Activated CD8-positive, alpha-beta T cell treated with anti-CD3 and anti-CD28 coated beads for 36 hours (primary cell): Measurements from ENCODE around the gene POLR1B. TPM values are rescaled to one million over a fixed set of nuclear protein-coding genes. Genes with fewer than 3 reads are reported as not detected.
"Not testable (repeated sequence)": the region's sequence is repeated elsewhere in the genome, so short reads cannot be mapped to it uniquely, and the experiment has no call there.

ENCODE experiments used
- ATAC-seq: fragments of 200-7000 bp; cut with Tn5 transposase; one replicate; pipeline ENCODE4 v1.10.0; 2021; ENCODE audit warnings: mild to moderate bottlenecking, moderate library complexity
- CTCF ChIA-PET: fragments of 350-600 bp; sonication (Branson Sonifier 250); formaldehyde crosslinking; loops from one replicate; lab custom pipeline; 2021; ENCODE audit warnings: antibody characterized with exemption; lab: Charles Lee
- POLR2A ChIA-PET: fragments of 350-600 bp; sonication (Branson Sonifier 250); formaldehyde crosslinking; loops from one replicate; lab custom pipeline; 2021; ENCODE audit warnings: antibody characterized with exemption; lab: Charles Lee
- DNase-seq: peaks from one replicate; pipeline ENCODE4 v3.0.0-alpha.2; 2020
- H3K27ac Mint-ChIP-seq: one replicate; pipeline ENCODE4 v1.8.0; 2021; ENCODE audit warnings: mild to moderate bottlenecking, mixed read lengths
- H3K27me3 Mint-ChIP-seq: one replicate; pipeline ENCODE4 v1.8.0; 2021; ENCODE audit warnings: mixed read lengths
- H3K36me3 Mint-ChIP-seq: one replicate; pipeline ENCODE4 v1.8.0; 2021; ENCODE audit warnings: low read depth, mixed read lengths
- H3K4me1 Mint-ChIP-seq: one replicate; pipeline ENCODE4 v1.8.0; 2021; ENCODE audit warnings: low read depth, mixed read lengths
- H3K4me3 Mint-ChIP-seq: one replicate; pipeline ENCODE4 v1.8.0; 2021; ENCODE audit warnings: mild to moderate bottlenecking, moderate library complexity, mixed read lengths
- H3K9me3 Mint-ChIP-seq: one replicate; pipeline ENCODE4 v1.8.0; 2021; ENCODE audit warnings: mixed read lengths
- intact Hi-C: fragments of 100-400 bp; cut with micrococcal nuclease; formaldehyde crosslinking; loops from one replicate; pipeline ENCODE4 v1.10.0; 2022
- total RNA-seq, 2 experiments: library from RNA; stranded (reverse); gene quantifications; one replicate each; pipeline ENCODE4 v1.2.3, GENCODE V29; 2021
- TF ChIP-seq, protein P1 (sequence below): fragments of 200-600 bp; IDR thresholded peaks from one replicate; pipeline ENCODE4 v1.8.0; 2022; ENCODE audit warnings: antibody characterized with exemption, mild to moderate bottlenecking

Gene POLR1B
- total RNA-seq, 2 experiments from 2014 or later: 54.1 to 55.9 TPM

DNA sequence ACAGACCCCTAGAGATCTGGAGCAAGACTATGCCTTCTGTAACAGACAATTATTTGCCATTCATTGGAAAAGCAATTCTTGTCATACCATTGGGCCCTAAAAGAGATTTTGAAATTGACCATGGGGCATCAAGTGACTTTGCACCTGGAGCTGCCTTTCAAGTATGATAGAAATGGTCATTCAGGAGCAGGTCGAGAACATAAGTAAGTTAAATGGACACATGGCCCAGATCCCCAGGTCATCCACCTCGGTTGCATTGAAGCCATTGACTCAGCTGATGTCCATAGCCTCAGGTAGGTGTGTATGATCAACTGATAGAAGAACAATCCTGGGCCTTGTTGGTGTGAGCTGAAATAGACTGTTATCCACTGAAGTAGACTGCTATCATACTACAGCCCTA, 61.5 kb downstream of the POLR1B start:
- Mint-ChIP-seq H3K4me3 (no peak overlapping the region), H3K36me3 (no peaks in the 10 kb centered on the region), H3K27me3 (no peaks in the 10 kb centered on the region), H3K9me3 (no peaks in the 10 kb centered on the region), H3K27ac (no peak overlapping the region), H3K4me1 (peaks cover 5% of the 10 kb centered on the region)
- ATAC-seq: no peak
- CTCF ChIA-PET: interaction anchor here (1.2 to 16.3 kb wide), 3 partner anchors 87 to 146 kb away, joined by 4 to 202 read pairs (median 5); no protein-coding TSS in a partner anchor
- no peak for DNase-seq
- intact Hi-C loops: no loop called here
- POLR2A ChIA-PET: interaction anchor here (0.9 to 1.6 kb wide), 4 partner anchors 23 to 63 kb away, joined by 3 to 5 read pairs (median 3); no protein-coding TSS in a partner anchor
- TF ChIP-seq, protein P1, sequence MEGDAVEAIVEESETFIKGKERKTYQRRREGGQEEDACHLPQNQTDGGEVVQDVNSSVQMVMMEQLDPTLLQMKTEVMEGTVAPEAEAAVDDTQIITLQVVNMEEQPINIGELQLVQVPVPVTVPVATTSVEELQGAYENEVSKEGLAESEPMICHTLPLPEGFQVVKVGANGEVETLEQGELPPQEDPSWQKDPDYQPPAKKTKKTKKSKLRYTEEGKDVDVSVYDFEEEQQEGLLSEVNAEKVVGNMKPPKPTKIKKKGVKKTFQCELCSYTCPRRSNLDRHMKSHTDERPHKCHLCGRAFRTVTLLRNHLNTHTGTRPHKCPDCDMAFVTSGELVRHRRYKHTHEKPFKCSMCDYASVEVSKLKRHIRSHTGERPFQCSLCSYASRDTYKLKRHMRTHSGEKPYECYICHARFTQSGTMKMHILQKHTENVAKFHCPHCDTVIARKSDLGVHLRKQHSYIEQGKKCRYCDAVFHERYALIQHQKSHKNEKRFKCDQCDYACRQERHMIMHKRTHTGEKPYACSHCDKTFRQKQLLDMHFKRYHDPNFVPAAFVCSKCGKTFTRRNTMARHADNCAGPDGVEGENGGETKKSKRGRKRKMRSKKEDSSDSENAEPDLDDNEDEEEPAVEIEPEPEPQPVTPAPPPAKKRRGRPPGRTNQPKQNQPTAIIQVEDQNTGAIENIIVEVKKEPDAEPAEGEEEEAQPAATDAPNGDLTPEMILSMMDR: no peak

DNA sequence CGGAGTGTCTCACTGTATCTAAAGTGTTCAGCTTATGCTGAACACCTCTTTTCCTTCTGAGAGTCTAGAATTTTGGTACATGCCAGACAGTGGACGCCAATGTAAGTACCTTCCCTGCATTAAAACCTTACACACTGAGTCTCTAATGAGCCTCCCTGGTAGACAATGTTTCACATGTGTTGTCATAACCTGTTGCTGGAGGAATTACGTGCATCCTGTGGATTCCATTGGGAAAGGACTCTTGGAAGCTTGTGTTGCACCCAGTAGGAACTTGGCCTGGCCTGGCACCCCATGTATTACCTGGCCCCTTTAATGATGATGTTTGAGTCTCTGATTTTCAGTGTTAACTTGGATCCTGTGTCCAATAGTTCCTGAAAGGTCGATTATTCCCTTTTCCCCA, 62.7 kb downstream of the POLR1B start:
- POLR2A ChIA-PET: interaction anchor here (0.6 to 1.6 kb wide), 7 partner anchors 20 to 149 kb away, joined by 3 to 5 read pairs (median 3); no protein-coding TSS in a partner anchor
- CTCF ChIA-PET: interaction anchor here (1.5 to 16.3 kb wide), 3 partner anchors 20 to 145 kb away, joined by 4 to 202 read pairs (median 6); no protein-coding TSS in a partner anchor
- DNase-seq: no peak
- intact Hi-C loops: no loop called here
- Mint-ChIP-seq H3K27me3 (no peaks in the 10 kb centered on the region), H3K9me3 (no peaks in the 10 kb centered on the region), H3K4me3 (no peak overlapping the region), H3K4me1 (peaks cover 3% of the 10 kb centered on the region), H3K27ac (no peak overlapping the region), H3K36me3 (no peaks in the 10 kb centered on the region)
- TF ChIP-seq, protein P1: no peak
- no peak for ATAC-seq

DNA sequence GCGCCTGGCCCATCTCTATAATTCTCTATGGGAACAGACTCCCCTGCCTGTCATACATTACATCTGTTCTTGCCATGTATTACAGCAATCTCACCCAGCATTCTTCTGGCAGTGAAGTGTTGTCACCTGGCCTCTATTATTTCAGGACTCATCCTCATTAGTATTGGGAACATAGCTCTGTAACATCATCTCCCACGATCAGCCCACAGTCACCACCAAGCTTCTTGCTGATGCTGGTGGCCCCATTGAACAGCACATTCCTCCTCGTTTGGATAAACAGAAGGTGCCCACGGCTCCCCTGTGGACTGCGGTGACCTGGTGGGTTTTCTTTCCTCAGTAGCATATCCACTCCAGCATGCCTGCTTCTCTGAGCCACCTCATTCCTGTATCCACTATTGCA, 63.7 kb downstream of the POLR1B start:
- TF ChIP-seq, protein P1: no peak
- Mint-ChIP-seq H3K27ac (no peak overlapping the region), H3K4me3 (no peak overlapping the region), H3K9me3 (no peaks in the 10 kb centered on the region), H3K4me1 (no peaks in the 10 kb centered on the region), H3K36me3 (no peaks in the 10 kb centered on the region), H3K27me3 (no peaks in the 10 kb centered on the region)
- intact Hi-C loops: no loop called here
- DNase-seq (no peak), ATAC-seq (no peak)
- CTCF ChIA-PET: interaction anchor here (2.0 to 16.3 kb wide), 2 partner anchors 19 to 122 kb away, joined by 6 to 202 read pairs; no protein-coding TSS in a partner anchor
- POLR2A ChIA-PET: no interaction called here

DNA sequence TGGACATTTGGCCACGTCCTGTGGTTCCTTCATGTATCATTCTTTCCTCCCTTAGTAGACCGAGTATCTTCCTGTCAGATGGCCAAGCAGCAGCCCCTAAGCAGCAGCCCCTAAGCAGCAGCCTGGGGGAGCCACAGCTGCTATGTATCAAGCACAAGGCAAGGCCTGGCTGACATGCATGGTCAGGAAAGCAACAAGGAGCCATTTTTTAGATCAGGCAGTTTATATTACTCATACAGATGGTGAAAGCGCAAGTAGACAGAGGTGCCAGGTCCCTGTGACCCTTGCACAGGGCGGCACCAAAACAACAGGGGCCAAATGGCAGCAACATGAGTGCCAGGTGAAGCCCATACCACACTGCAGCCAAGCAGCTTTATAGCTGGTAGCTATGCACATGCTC, 64.3 kb downstream of the POLR1B start:
- intact Hi-C loops: no loop called here
- CTCF ChIA-PET: interaction anchor here (16.3 kb wide), 1 partner anchor 122 kb away, joined by 202 read pairs; no protein-coding TSS in a partner anchor
- ATAC-seq (no peak), DNase-seq (no peak)
- H3K27ac Mint-ChIP-seq: no peak overlapping the region
- H3K4me3 Mint-ChIP-seq: no peak overlapping the region
- TF ChIP-seq, protein P1: no peak
- no peaks in the 10 kb centered on the region for H3K9me3 Mint-ChIP-seq
- H3K36me3 Mint-ChIP-seq: no peaks in the 10 kb centered on the region
- H3K4me1 Mint-ChIP-seq: no peaks in the 10 kb centered on the region
- peaks cover under 1% of the 10 kb centered on the region for H3K27me3 Mint-ChIP-seq
- POLR2A ChIA-PET: no interaction called here

DNA sequence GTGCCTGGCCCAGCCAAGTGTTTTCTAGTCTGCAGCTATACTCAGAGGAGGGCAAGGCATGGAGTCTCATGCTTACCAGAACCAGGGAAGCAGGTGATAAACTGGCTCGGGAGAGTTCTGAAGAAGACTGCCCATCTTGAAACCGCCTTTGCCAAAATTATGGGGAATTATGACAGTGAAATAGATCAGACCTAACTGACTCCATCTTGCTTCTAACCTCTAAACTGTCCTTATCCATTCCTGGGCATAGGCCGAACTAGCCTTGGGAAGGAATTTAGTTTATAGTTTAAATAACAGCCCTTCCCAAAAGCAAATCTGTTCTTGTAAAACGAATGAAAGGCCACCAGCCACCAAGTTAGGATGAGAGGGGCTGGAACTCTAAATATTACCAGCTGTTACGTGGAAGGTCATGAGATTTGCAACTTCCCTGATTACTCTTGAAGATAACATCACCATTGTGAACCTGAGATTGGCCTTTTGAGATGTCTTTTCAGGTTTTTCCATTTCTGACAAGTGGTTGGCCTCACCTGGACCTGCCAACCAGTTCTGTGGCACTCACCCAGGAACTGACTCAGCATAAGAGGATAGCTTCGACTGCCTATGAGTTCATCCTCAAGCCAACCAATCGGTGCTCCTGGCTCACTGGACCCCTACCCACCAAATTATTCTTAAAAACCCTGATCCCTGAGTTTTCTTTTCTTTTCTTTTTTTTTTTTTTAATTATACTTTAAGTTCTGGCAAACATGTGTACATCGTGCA, 65.6 kb downstream of the POLR1B start:
- intact Hi-C loops: no loop called here
- POLR2A ChIA-PET: no interaction called here

DNA sequence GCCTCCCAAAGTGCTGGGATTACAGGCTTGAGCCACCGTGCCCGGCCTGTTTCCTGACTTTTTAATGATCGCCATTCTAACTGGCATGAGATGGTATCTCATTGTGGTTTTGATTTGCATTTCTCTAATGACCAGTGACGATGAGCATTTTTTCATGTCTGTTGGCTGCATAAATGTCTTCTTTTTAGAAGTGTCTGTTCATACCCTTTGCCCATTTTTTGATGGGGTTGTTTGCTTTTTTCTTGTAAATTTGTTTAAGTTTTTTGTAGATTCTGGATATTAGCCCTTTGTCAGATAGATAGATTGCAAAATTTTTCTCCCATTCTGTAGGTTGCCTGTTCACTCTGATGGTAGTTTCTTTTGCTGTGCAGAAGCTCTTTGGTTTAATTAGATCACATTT, 67.1 kb downstream of the POLR1B start:
- CTCF ChIA-PET: interaction anchor here (1.1 kb wide), 1 partner anchor 9 kb away, joined by 4 read pairs; no protein-coding TSS in a partner anchor
- intact Hi-C loops, H3K9me3 Mint-ChIP-seq, H3K27ac Mint-ChIP-seq, DNase-seq, H3K36me3 Mint-ChIP-seq, H3K27me3 Mint-ChIP-seq, H3K4me1 Mint-ChIP-seq, H3K4me3 Mint-ChIP-seq, POLR2A ChIA-PET, ATAC-seq: not testable (repeated sequence)

More for the DNA sequence above, 65.6 kb downstream of the POLR1B start:
- Mint-ChIP-seq H3K4me3 (no peak overlapping the region), H3K27me3 (peaks cover 2% of the 10 kb centered on the region), H3K4me1 (no peaks in the 10 kb centered on the region), H3K9me3 (no peaks in the 10 kb centered on the region), H3K27ac (no peak overlapping the region), H3K36me3 (no peaks in the 10 kb centered on the region)
- ATAC-seq: no peak
- CTCF ChIA-PET: interaction anchor here (0.9 to 16.3 kb wide), 2 partner anchors 18 to 121 kb away, joined by 3 to 202 read pairs; no protein-coding TSS in a partner anchor
- TF ChIP-seq, protein P1: no peak
- no peak for DNase-seq

DNA sequence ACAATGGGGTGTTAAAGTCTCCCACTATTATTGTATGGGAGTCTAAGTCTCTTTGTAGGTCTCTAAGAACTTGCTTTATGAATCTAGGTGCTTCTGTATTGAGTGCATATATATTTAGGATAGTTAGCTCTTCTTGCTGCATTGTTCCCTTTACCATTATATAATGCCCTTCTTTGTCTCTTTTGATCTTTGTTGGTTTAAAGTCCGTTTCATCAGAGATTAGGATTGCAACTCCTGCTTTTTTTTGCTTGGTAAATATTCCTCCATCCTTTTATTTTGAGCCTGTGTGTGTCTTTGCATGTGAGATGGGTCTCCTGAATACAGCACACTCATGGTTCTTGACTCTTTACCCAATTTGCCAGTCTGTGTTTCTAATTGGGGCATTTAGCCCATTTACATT, 70.0 kb downstream of the POLR1B start:
- H3K4me1 Mint-ChIP-seq, ATAC-seq, H3K9me3 Mint-ChIP-seq, H3K27ac Mint-ChIP-seq, H3K4me3 Mint-ChIP-seq, intact Hi-C loops, H3K36me3 Mint-ChIP-seq, H3K27me3 Mint-ChIP-seq, DNase-seq, POLR2A ChIA-PET: not testable (repeated sequence)
- CTCF ChIA-PET: interaction anchor here (1.7 to 2.2 kb wide), 3 partner anchors 12 to 114 kb away, joined by 4 to 6 read pairs (median 4); no protein-coding TSS in a partner anchor
